ENCODE results near the gene DNER. TPM values are rescaled to one million over a fixed set of nuclear protein-coding genes. Genes with fewer than 3 reads are reported as not detected.

DNER gene
- total and polyA plus RNA-seq, 8 donors = 0.06 to 2.4 (median 1.9) TPM

DNA sequence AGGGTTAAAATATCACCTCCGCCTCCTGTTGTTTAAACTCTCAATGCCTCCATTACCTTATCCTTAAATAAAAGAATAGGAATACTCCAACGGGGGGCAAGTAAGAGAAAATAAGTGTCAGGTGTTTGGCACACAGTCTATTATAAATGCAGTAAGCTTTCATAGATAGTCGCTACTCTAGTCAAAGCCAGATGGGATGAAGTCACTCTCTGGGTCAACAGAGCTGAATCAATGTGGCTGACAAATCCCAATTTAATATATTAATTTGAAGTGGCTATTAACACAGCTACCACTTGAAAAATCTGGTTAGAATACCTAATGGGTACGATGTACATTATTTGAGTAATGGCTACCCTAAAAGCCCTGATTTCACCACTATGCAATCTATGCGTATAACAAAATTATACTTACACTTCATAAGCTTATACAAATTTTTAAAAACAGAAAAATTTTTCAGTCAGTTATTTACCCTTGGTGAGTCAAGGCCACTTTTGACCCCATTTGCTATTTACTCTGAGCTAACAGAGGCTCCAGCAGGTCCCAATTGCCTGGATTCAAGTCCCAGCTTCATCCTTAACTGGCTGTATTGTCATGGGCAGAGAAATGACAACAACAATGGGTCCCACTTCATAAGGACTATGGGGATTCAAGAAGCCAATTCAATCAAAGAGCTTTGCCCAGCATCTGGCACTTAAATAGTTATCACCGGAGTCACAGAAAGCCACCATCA, 275.8 kb downstream of the DNER start:
- Histone ChIP-seq H3K36me3 (no peaks in the 10 kb centered on the region), H3K27me3 (no peaks in the 10 kb centered on the region), H3K4me1 (no peaks in the 10 kb centered on the region), H3K4me3 (no peak overlapping the region), H3K27ac (no peak overlapping the region), H3K9me3 (peaks cover 0 to 4% of the 10 kb centered on the region in 2 donors)
- intact Hi-C loops (cut with DNase I) = loop anchor here in 1 of 2 donors (10.0 kb wide), 1 partner anchor 136 kb away; no protein-coding TSS in a partner anchor
- DNase-seq (no peak), ATAC-seq (no peak)
- TF ChIP-seq, protein P1, sequence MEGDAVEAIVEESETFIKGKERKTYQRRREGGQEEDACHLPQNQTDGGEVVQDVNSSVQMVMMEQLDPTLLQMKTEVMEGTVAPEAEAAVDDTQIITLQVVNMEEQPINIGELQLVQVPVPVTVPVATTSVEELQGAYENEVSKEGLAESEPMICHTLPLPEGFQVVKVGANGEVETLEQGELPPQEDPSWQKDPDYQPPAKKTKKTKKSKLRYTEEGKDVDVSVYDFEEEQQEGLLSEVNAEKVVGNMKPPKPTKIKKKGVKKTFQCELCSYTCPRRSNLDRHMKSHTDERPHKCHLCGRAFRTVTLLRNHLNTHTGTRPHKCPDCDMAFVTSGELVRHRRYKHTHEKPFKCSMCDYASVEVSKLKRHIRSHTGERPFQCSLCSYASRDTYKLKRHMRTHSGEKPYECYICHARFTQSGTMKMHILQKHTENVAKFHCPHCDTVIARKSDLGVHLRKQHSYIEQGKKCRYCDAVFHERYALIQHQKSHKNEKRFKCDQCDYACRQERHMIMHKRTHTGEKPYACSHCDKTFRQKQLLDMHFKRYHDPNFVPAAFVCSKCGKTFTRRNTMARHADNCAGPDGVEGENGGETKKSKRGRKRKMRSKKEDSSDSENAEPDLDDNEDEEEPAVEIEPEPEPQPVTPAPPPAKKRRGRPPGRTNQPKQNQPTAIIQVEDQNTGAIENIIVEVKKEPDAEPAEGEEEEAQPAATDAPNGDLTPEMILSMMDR (IDR thresholded peaks at IDR 0.05) = no peak

DNA sequence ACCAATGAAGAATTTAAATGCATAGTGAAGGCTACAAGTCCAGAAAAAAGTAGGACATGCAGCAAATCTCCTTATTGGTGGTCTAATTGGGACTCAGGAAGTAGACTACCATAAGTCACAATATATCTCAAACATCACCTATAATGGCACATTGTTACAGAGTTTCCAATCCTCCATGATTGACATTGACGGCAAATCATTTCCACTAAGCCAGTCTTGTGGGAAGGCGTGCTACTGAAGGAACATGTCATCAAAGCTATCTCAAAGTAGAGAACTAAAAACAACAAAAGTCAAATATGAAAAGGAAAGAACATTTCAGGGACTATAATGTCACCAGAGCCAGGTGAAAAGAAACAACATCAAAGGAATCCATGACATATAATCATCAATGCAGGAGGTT, 276.9 kb downstream of the DNER start:
- ATAC-seq = no peak
- no peak for DNase-seq
- Histone ChIP-seq H3K4me3 (no peak overlapping the region), H3K9me3 (peaks cover 0 to 4% of the 10 kb centered on the region in 2 donors), H3K36me3 (no peaks in the 10 kb centered on the region), H3K27ac (no peak overlapping the region), H3K27me3 (no peaks in the 10 kb centered on the region), H3K4me1 (no peaks in the 10 kb centered on the region)
- TF ChIP-seq, protein P1 (IDR thresholded peaks at IDR 0.05) = no peak
- intact Hi-C loops (cut with DNase I) = loop anchor here in 1 of 2 donors (10.0 kb wide), 1 partner anchor 137 kb away; no protein-coding TSS in a partner anchor

DNA sequence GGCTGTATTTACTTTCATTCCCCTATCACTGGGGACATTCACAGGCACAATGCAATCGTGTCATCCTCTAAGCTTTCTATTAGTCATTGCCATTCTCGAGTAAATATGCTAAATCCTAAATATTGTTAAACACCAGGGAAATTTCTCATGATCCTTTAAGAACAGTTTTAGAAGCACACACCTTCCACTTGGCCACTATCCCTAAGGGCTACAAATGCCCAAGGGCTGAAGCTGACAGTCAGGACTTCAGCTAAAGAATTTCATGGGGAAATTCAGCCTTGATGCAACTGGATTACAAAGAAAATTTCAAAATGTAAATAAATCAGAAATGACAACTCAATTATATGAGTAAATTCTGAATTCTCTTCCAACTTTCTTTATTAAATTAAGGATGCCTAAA, 280.2 kb downstream of the DNER start:
- DNase-seq (no peak), ATAC-seq (no peak)
- TF ChIP-seq, protein P1 (IDR thresholded peaks at IDR 0.05) = no peak
- H3K27ac ChIP-seq = no peak overlapping the region
- no peaks in the 10 kb centered on the region for H3K27me3 ChIP-seq
- no peaks in the 10 kb centered on the region for H3K36me3 ChIP-seq
- no peak overlapping the region for H3K4me3 ChIP-seq
- no peaks in the 10 kb centered on the region for H3K4me1 ChIP-seq
- intact Hi-C loops (cut with DNase I) = loop anchor here in 1 of 2 donors (10.0 kb wide), 1 partner anchor 141 kb away; no protein-coding TSS in a partner anchor
- H3K9me3 ChIP-seq = peaks cover 0 to 4% of the 10 kb centered on the region in 2 donors

DNA sequence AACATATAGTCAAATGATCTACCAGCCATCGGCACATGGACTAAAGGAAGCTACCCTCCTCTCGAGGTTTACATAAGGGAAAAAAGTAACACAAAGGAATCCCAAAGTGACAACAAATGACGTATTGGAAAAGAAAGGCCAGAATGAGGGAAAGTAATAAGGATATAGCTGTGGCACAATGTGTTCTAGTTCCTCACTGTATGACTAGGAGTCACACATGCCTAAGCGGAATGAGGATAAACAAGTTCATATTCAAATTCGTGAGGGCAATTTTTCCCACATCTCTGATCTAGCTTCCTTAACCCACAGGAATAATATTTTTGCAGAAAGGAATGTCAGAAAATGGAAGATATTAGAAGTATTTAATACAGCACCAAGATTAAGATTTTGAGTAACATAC, 281.0 kb downstream of the DNER start:
- Histone ChIP-seq H3K4me1 (no peaks in the 10 kb centered on the region), H3K27me3 (no peaks in the 10 kb centered on the region), H3K27ac (no peak overlapping the region), H3K36me3 (no peaks in the 10 kb centered on the region), H3K9me3 (peaks cover 0 to 4% of the 10 kb centered on the region in 2 donors), H3K4me3 (no peak overlapping the region)
- TF ChIP-seq, protein P1 (IDR thresholded peaks at IDR 0.05) = no peak
- DNase-seq = no peak
- no peak for ATAC-seq
- intact Hi-C loops (cut with DNase I) = loop anchor here in 1 of 2 donors (10.0 kb wide), 1 partner anchor 141 kb away; no protein-coding TSS in a partner anchor

DNA sequence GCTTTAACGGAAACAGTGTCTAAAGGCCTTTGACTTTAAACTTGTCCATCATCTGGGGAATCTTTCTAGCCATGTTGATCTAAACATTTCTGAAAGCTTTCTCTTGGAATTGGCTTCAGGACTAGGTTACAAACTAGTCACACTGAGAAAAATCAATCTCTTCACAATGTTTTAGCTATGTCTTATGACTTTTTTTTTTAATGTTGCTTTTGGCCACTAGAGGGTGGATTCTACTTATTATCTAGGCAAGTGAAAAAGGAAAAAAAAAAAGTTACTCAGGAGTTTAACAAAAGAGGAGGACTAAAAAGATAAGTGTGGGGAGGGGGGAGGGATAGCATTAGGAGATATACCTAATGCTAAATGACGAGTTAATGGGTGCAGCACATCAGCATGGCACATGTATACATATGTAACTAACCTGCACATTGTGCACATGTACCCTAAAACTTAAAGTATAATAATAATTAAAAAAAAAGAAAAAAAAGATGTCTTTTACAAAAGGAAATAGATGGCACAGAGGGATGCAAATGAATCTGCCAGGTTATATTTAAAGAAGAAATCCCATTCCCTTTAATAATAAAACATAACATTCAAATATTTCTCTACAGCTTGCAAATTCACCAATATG, 282.9 kb downstream of the DNER start:
- peak; percentile 41 for ATAC-seq
- peak in 1 of 4 donors; percentile 62 for DNase-seq

More for the DNA sequence above, 282.9 kb downstream of the DNER start:
- Histone ChIP-seq H3K27me3 (no peaks in the 10 kb centered on the region), H3K9me3 (peaks cover 0 to 4% of the 10 kb centered on the region in 2 donors), H3K27ac (no peak overlapping the region), H3K4me3 (no peak overlapping the region), H3K36me3 (no peaks in the 10 kb centered on the region), H3K4me1 (no peaks in the 10 kb centered on the region)
- intact Hi-C loops (cut with DNase I) = loop anchor here in 1 of 2 donors (10.0 kb wide), 1 partner anchor 143 kb away; no protein-coding TSS in a partner anchor
- TF ChIP-seq, protein P1 (IDR thresholded peaks at IDR 0.05) = peak in 1 of 2 donors; percentile 19
